Measurements from ENCODE around the gene CC2D1A. TPM values are rescaled to one million over a fixed set of nuclear protein-coding genes. Genes with fewer than 3 reads are reported as not detected.

CC2D1A gene
- total RNA-seq, 2 donors from 2014 or later: 29.5 to 38.7 TPM

DNA sequence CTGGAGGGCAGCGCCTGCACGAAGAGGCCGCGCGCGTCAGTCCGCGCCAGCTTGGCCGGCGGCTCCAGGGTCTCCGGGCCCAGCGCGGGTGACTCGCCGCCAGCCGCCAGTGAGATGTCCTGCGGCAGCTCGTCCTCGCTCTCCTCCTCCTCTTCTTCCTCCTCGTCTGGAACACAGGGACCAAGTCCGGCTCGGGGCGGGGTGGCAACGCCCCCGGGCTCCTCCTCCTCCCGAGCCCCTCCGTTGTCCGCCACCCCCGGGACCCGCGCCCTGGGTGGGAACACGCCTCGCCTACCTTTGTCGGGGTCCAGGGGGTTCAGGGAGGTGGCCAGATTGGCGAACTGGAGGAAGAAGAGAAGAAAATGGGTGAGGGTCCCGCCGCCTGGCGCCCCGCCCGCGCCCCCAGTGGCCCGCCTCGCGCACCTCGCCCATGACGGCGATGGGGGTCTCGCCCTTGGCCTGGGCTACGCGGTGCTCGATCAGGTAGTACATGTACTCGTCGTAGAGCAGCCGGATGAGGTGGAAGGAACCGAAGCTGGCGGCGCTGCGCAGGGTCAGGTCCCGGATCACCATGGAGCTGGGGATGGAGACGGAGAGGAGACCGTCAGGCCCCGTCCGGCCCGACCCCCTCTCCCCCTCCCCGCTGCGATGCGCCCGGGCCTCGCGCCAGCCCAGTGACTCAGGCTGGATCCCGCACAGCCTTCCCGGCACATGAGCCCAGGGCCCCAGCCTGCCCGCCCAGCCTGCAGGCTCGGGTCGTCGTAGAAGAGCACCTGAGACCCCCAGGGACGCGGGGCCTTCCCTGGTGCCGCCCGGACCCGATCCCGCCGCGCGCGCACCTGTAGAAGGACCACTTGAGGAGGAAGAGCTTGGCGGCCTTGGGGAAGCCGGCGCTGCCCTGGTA lies 57.0 kb downstream of the CC2D1A start:
- Histone ChIP-seq H3K9me3 (no peaks in the 10 kb centered on the region), H3K27ac (no peak overlapping the region)
- ATAC-seq (ENCODE audit: insufficient number of reproducible peaks, low FRiP score, low read depth): no peak

DNA sequence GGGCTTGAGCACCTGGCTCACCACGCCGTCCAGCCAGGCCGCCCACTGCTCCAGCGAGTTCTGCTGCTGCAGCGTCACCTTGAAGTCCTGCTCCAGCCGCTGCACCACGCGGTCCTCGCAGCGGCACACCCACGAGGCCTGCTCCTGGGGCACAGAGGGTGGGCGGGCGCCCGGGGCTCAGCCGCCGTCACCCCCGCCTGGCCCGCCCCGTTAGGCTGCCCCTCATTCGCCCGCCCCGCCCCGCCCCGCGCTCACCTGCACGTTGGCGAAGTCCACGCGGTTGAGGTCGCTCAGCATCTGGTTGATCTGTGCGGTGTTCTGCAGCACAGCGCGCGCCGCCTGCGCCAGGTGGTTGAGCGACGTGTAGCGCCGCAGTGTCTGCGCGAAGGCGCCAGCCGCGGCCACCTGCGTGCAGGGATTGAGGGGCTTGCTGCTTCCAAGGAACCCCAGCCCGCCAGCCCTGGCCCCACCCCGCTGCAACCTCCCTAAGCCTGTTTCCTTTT lies 57.7 kb downstream of the CC2D1A start:
- no peaks in the 10 kb centered on the region for H3K9me3 ChIP-seq
- ATAC-seq (ENCODE audit: insufficient number of reproducible peaks, low FRiP score, low read depth): no peak
- H3K27me3 ChIP-seq (replicated peaks; ENCODE audit: insufficient read depth): no peaks in the 10 kb centered on the region
- no peak overlapping the region for H3K4me3 ChIP-seq
- no peak for DNase-seq (ENCODE audit: low spot score)
- H3K27ac ChIP-seq: no peak overlapping the region
- no peaks in the 10 kb centered on the region for H3K4me1 ChIP-seq (ENCODE audit: control insufficient read depth in 1 of 2, low read depth in 2 of 2)
- TF ChIP-seq, protein P1, sequence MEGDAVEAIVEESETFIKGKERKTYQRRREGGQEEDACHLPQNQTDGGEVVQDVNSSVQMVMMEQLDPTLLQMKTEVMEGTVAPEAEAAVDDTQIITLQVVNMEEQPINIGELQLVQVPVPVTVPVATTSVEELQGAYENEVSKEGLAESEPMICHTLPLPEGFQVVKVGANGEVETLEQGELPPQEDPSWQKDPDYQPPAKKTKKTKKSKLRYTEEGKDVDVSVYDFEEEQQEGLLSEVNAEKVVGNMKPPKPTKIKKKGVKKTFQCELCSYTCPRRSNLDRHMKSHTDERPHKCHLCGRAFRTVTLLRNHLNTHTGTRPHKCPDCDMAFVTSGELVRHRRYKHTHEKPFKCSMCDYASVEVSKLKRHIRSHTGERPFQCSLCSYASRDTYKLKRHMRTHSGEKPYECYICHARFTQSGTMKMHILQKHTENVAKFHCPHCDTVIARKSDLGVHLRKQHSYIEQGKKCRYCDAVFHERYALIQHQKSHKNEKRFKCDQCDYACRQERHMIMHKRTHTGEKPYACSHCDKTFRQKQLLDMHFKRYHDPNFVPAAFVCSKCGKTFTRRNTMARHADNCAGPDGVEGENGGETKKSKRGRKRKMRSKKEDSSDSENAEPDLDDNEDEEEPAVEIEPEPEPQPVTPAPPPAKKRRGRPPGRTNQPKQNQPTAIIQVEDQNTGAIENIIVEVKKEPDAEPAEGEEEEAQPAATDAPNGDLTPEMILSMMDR (IDR thresholded peaks at IDR 0.05): no peak
- peaks cover 45% of the 10 kb centered on the region for H3K36me3 ChIP-seq

More for the DNA sequence above, 57.0 kb downstream of the CC2D1A start:
- H3K27me3 ChIP-seq (replicated peaks; ENCODE audit: insufficient read depth): no peaks in the 10 kb centered on the region
- H3K4me3 ChIP-seq: peak overlapping the region; percentile 38
- H3K4me1 ChIP-seq (ENCODE audit: control insufficient read depth in 1 of 2, low read depth in 2 of 2): no peaks in the 10 kb centered on the region
- H3K36me3 ChIP-seq: peaks cover 47% of the 10 kb centered on the region
- no peak for DNase-seq (ENCODE audit: low spot score)
- TF ChIP-seq, protein P1 (IDR thresholded peaks at IDR 0.05): no peak

- peaks cover 45% of the 10 kb centered on the region for H3K36me3 ChIP-seq
- TF ChIP-seq, protein P1 (IDR thresholded peaks at IDR 0.05): no peak
These were observed 58.8 kb downstream of the CC2D1A start for GRCh38 chr19:13964776-13965175.

GRCh38 chr19:13965377-13965896 lies 59.4 kb downstream of the CC2D1A start:
- DNase-seq (ENCODE audit: low spot score): no peak
- no peaks in the 10 kb centered on the region for H3K9me3 ChIP-seq
- no peak overlapping the region for H3K4me3 ChIP-seq
- TF ChIP-seq, protein P1 (IDR thresholded peaks at IDR 0.05): no peak
- no peaks in the 10 kb centered on the region for H3K4me1 ChIP-seq (ENCODE audit: control insufficient read depth in 1 of 2, low read depth in 2 of 2)
- H3K27me3 ChIP-seq (replicated peaks; ENCODE audit: insufficient read depth): no peaks in the 10 kb centered on the region
- no peak for ATAC-seq (ENCODE audit: insufficient number of reproducible peaks, low FRiP score, low read depth)
- H3K27ac ChIP-seq: no peak overlapping the region
- peaks cover 44% of the 10 kb centered on the region for H3K36me3 ChIP-seq

More at GRCh38 chr19:13964776-13965175, 58.8 kb downstream of the CC2D1A start:
- H3K27ac ChIP-seq: no peak overlapping the region
- no peak for DNase-seq (ENCODE audit: low spot score)
- no peak overlapping the region for H3K4me3 ChIP-seq
- no peaks in the 10 kb centered on the region for H3K9me3 ChIP-seq
- no peaks in the 10 kb centered on the region for H3K4me1 ChIP-seq (ENCODE audit: control insufficient read depth in 1 of 2, low read depth in 2 of 2)
- H3K27me3 ChIP-seq (replicated peaks; ENCODE audit: insufficient read depth): no peaks in the 10 kb centered on the region
- no peak for ATAC-seq (ENCODE audit: insufficient number of reproducible peaks, low FRiP score, low read depth)

DNA sequence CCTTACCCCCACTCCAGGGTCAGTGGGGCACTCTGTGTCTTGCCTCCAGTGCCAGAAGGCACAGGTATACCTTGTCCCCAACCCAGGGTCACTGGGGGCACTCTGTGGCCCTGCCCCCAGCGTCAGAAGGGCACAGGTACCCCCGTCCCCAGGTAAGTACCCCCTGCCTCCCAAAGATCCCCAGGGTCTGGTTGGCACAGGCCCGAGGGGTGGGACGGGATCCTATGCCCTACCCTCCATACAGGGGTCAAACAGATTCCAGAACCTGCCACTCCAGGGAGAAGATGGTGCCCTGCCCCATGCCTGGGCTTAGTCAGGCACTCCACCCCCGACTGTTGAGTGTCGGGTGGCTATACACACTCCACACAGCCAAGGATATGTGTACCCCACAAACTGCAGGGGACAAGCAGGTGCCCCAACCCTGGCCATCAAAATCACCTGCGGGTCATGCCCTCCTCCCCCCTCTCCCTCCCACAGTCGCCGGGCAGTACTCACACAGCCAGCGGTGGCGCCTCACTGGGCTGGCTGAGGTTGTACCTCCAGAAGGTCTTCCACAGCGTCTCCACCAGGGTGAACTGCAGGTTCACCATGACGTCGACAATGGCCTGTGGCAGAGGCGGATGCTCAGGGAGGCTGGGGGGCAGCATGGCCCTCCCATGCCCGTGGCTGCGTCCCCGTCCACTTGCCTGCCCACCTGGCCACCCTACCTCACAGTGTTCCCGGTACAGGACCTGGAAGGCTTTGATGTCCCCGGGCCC lies 60.1 kb downstream of the CC2D1A start:
- Histone ChIP-seq H3K27me3 (replicated peaks; ENCODE audit: insufficient read depth) (no peaks in the 10 kb centered on the region), H3K4me1 (ENCODE audit: control insufficient read depth in 1 of 2, low read depth in 2 of 2) (no peaks in the 10 kb centered on the region), H3K4me3 (no peak overlapping the region), H3K27ac (no peak overlapping the region), H3K36me3 (peaks cover 39% of the 10 kb centered on the region), H3K9me3 (no peaks in the 10 kb centered on the region)
- TF ChIP-seq, protein P1 (IDR thresholded peaks at IDR 0.05): no peak
- no peak for ATAC-seq (ENCODE audit: insufficient number of reproducible peaks, low FRiP score, low read depth)
- DNase-seq (ENCODE audit: low spot score): no peak

Measured in thoracic aorta (tissue), 2 donors.